Activated CD8-positive, alpha-beta memory T cell treated with anti-CD3 and anti-CD28 coated beads, Interleukin-2, amount 50 U/mL, for 4 hours (primary cell): Measurements from ENCODE around the gene OR56B1.

ENCODE experiments used
- DNase-seq: peaks from one replicate; pipeline ENCODE4 v3.0.0-alpha.2; 2020

Gene OR56B1

DNA sequence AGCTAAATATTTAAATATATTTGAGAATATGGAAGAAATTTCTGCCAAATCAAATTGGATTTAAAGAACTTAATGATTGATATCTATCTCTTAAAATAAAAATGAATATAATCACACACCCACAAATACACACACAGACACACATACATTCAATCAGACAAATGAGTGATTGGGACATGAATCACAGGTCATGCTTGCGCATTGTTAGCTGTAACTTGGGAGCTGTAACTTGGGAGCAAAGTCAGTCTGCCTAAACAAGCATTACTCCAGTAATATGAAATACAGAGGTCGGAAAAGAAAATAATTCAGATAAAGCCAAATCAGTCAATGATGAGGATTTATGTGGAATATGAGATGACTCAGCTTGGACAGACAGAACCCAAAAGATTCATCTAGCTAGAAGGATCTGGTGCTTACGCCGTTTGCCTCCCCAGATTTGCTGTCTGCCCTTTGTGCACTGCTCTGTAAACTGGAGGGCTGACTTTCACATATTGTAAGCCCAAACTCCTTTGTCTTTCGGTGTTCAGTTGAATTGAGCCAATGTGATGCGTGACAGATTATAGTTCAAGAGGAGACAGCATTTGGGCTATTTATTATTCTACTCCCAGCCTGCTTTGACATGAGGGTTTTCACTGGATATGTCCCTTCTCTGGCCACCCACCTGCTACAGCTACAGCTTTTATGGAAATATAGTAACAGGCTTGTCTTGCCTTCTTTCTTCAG, 1.6 kb downstream of the OR56B1 start:
- DNase-seq, result no peak

DNA sequence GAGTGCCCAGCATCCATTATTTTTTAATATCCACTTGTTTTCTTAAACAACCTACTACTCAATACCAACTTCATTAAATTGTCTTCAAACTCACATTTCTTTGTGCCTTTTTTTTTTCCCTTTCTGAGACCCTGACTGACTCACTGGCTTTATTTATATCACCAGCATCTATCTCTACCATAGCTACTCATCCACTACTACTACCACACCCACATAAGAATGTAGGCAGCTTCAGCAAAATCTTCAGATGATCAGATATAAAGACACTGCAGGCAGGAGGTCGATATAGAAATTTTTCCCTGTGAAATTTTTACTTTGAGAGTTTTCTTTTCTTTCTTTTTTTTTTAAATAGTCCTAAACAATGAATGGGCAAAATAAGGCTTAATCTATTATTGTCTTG, 2.2 kb downstream of the OR56B1 start:
- no peak for DNase-seq

DNA sequence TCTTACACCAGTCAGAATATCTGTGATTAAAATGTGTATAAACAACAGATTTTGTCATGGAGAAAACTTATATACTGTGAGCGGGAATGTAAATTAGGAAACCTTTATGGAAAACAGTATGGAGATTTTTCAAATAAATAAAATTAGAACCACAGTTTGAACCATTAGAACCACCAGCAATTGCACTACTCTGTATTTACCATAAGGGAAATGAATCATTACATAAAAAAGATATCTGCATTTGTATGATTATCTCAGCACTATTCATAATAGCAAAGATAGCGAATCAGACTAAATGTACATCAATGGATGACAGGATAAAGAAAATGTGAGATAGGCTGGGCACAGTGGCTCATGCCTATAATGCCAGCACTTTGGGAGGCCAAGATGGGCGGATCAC, 10.4 kb downstream of the OR56B1 start:
- DNase-seq, result no peak

DNA sequence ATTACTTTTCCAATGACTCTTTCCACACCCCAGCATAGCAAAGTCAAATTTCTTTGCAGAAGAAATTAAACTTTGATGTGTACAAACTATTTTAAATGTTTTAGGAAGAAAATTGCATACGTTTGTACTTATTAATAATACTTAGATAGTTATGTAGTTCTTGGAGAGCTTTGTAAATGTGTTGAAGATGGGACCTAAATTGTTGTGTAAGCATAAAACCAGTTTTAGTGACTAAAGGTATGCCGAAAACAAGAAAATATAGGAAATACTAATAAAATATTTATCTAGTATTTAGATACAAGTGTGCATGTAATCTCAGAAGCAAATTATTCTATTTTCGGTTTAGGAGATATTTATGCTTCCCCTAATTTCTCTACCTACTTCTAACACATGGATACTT, 13.6 kb downstream of the OR56B1 start:
- DNase-seq, result no peak

DNA sequence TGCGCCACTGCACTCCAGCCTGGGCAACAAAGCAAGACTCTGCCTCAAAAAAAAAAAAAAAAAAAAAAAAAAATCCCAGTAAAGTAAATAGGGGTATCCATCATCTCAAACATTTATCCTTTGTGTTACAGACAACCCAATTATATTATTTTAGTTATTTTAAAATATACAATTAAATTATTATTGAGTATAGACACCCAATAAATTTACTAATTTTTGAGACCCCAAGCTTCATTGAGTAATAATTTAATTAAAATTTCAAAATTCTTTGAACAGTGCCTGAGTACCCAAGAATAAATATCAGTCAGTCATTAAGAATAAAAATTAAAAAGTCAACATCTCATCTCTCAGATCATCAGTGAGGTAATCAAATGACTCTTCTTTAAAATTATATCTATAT, 17.7 kb downstream of the OR56B1 start, which contains the start of gene OR52N4:
Gene OR52N4, plus strand, starts transcription at position 301 of the 400 bp plus-strand sequence. CDS start 498 bp downstream, outside the sequence.
- DNase-seq, result no peak

DNA sequence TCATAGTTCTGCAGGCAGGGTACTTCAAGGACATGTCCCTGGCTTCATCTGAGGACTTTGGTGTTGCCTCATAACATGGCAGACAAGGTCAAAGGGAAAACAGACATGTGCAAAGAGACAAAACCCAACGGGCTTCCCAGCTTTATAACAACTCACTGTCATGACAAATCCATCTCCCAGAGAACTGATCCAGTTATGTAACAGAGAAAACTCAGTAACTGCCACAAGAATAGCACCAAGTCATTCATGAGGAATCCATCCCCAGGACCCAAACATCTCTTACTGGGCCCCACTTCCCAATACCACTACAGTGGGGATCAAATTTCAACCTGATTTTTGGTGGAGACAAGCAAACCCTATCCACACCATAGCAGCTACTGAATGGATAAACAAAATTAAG, 30.8 kb downstream of the OR56B1 start:
- no peak for DNase-seq

DNA sequence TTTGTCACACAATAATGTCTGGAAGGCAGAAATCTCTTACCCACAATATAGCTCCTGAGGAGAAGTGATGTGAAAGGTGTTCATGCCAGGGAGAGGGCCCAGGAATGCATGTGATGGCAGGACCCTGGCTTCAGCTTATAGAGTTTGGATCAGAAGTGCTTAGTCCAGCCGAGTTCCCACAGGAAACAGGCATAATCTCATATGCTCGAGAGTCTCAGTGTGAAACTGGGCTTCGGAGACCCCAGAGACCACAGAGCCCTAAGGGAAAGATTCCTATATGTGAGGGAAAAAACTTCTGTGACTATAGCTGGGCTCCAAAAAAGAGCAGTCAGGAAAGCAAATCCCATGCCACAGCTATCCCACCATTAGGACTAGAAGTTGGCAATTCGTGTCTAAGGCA, 47.0 kb downstream of the OR56B1 start, which contains the start of gene OR52N5:
Gene OR52N5, minus strand, starts transcription at position 101 of the 400 bp plus-strand sequence. CDS start 4,721 bp downstream, outside the sequence.
- DNase-seq, result no peak
